ENCODE measurements around the gene ACYP2.
"Not testable (repeated sequence)": the region's sequence is repeated elsewhere in the genome, so short reads cannot be mapped to it uniquely, and the experiment has no call there.

Gene ACYP2

DNA sequence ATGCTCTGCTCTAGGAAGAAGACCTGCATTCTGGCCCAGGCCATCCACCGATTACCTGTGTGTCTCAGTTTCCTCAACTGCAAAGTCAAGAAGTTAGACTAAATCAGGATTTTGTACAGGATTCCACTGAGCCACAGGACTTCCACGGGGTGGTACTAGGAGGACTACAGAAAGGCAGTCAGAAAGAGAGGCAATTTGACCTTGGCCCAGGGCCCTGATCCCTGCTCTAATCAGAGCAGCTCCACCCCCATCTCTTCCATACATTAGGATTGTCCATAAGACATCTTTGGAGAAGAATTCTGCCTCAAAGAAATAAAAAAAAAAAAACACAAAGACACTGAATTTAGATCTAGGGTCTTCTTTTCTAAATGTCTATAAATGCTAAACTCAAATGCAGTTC lies 193.4 kb downstream of the ACYP2 start:
- H3K27me3 Mint-ChIP-seq = no peaks in the 10 kb centered on the region
- no peaks in the 10 kb centered on the region for H3K36me3 Mint-ChIP-seq
- no peaks in the 10 kb centered on the region for H3K9me3 Mint-ChIP-seq
- no peaks in the 10 kb centered on the region for H3K4me1 Mint-ChIP-seq
- no peak overlapping the region for H3K4me3 Mint-ChIP-seq
- H3K27ac Mint-ChIP-seq = no peak overlapping the region
- no peak for DNase-seq
- CTCF ChIA-PET = no interaction called here

DNA sequence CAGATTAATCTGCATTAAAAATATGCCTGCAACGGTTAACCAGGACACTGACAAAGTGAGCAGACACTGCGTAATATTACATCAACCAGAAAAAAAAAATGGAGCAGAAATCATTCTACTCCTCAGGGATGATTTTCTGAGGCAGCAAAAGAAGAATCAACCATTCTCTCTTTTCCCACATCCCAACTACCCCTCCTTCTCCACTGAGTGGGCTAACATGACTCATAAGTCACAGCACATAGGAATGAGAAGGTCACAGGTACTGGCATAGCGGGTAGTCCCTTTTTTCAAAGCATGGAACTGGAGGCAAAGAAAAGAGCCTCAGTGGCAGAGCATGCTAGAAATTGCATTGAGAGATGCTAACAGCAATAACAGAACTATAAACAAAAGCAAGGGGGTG lies 194.9 kb downstream of the ACYP2 start:
- no peaks in the 10 kb centered on the region for H3K36me3 Mint-ChIP-seq
- no peaks in the 10 kb centered on the region for H3K4me1 Mint-ChIP-seq
- no peak overlapping the region for H3K4me3 Mint-ChIP-seq
- H3K27ac Mint-ChIP-seq = no peak overlapping the region
- no peak for DNase-seq
- peaks cover 5% of the 10 kb centered on the region for H3K27me3 Mint-ChIP-seq
- no peaks in the 10 kb centered on the region for H3K9me3 Mint-ChIP-seq
- CTCF ChIA-PET = interaction anchor here (0.5 kb wide), 1 partner anchor 114 kb away, joined by 3 read pairs; no protein-coding TSS in a partner anchor

DNA sequence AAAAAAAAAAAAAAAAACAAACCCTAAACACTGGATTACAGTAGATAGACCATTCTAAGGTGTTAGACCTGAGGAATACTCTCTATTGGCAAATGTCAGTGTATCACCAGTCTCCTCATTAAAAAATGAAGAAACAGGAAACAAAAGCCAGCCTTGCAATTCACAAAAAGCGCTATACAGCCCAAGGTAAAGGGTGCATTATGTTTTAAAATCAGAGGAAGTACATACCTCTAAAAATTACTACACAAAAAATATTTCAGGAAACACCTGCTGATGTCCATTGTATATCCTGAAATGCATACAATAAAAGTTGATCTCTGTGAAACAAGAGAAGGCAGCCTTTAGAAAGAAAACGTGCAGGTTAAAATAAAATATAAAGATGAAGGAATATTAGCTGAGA lies 195.5 kb downstream of the ACYP2 start:
- H3K4me1 Mint-ChIP-seq = no peaks in the 10 kb centered on the region
- no peaks in the 10 kb centered on the region for H3K36me3 Mint-ChIP-seq
- H3K27me3 Mint-ChIP-seq = peaks cover 5% of the 10 kb centered on the region
- no peak overlapping the region for H3K27ac Mint-ChIP-seq
- no peak overlapping the region for H3K4me3 Mint-ChIP-seq
- no peaks in the 10 kb centered on the region for H3K9me3 Mint-ChIP-seq
- CTCF ChIA-PET = no interaction called here
- no peak for DNase-seq

DNA sequence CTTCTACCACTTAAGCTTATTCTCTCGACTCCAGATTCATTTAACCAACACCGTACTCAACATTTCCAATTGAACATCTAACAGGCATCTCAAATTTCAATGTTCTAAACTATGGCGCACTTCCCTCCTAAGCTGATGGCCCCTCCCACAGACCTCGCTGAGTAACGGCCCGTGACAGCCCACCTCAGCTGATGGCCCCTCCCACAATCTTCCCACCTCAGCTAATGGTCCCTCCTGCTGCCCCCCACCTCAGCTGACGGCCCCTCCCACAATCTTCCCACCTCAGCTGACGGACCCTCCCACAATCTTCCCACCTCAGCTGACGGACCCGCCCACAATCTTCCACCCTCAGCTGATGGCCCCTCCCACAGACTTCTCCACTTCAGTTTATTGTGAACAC lies 197.7 kb downstream of the ACYP2 start:
- H3K4me1 Mint-ChIP-seq = no peaks in the 10 kb centered on the region
- no peak overlapping the region for H3K4me3 Mint-ChIP-seq
- H3K27ac Mint-ChIP-seq = no peak overlapping the region
- CTCF ChIA-PET = no interaction called here
- H3K27me3 Mint-ChIP-seq = peaks cover 5% of the 10 kb centered on the region
- no peaks in the 10 kb centered on the region for H3K36me3 Mint-ChIP-seq
- no peak for DNase-seq
- H3K9me3 Mint-ChIP-seq = no peaks in the 10 kb centered on the region

DNA sequence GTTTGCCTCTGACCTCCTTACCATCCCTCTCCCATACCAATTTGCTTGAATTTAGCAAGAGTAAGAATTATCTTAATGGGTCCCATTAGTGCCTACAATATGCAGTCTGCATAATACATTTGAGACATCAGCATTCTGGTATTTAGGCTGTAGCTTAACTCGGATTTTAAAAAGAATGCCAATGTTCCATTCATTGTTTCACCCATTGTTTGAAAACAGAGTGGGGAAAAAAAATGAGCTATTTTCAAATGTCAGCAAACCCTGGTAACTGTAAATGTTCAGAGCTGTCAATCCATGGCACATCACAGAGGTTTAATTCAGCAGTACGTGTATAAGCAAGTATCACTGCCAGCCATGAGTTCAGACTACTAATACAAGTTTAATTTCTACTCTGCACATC lies 202.6 kb downstream of the ACYP2 start:
- H3K4me3 Mint-ChIP-seq = no peak overlapping the region
- peaks cover 12% of the 10 kb centered on the region for H3K27me3 Mint-ChIP-seq
- H3K27ac Mint-ChIP-seq = no peak overlapping the region
- no peak for DNase-seq
- no peaks in the 10 kb centered on the region for H3K9me3 Mint-ChIP-seq
- no peaks in the 10 kb centered on the region for H3K4me1 Mint-ChIP-seq
- no peaks in the 10 kb centered on the region for H3K36me3 Mint-ChIP-seq
- CTCF ChIA-PET = no interaction called here

DNA sequence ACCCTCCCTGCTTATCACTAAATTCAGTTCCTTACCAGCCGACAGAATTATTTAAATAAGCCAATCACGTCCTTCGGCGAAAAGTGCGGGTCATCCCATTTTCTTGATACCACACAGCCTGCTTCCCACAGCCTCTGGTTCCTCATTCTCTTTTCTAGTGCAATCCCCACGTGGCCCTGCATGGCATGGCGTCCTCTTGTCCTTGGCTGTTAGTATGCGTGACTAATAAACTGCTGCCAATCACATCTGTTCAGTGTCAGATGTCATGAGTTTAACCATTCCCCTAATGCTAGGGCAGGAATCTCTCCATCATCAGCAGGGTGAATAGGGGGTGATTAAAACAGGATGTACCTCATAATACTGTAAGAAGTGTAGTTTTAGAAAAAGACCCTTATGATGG lies 203.4 kb downstream of the ACYP2 start:
- Mint-ChIP-seq H3K9me3 (no peaks in the 10 kb centered on the region), H3K36me3 (no peaks in the 10 kb centered on the region), H3K4me3 (no peak overlapping the region), H3K27ac (no peak overlapping the region), H3K27me3 (peaks cover 12% of the 10 kb centered on the region), H3K4me1 (no peaks in the 10 kb centered on the region)
- CTCF ChIA-PET = no interaction called here
- DNase-seq = no peak

DNA sequence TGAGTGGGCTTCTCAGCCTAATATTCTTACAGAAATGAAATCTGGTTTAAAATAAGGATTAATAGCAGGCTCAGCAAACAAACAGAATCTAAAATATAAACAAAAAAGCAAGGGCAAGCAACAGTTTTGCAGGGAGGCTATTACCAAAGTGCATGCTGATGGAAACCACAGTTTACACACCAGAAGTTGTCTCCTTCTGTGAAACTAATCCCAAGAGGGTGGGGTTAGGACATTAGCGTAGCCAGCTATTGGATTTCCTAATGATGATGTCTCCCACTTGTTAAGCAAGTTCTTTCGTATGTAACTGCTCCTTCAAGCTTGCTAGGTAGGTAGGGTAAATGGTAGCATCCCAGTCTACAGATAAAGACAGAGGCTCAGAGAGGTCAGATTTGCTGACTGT lies 205.6 kb downstream of the ACYP2 start:
- H3K4me1 Mint-ChIP-seq = no peaks in the 10 kb centered on the region
- H3K27ac Mint-ChIP-seq = no peak overlapping the region
- H3K4me3 Mint-ChIP-seq = no peak overlapping the region
- H3K9me3 Mint-ChIP-seq = no peaks in the 10 kb centered on the region
- H3K27me3 Mint-ChIP-seq = peaks cover 12% of the 10 kb centered on the region
- DNase-seq = no peak
- CTCF ChIA-PET = no interaction called here
- no peaks in the 10 kb centered on the region for H3K36me3 Mint-ChIP-seq

DNA sequence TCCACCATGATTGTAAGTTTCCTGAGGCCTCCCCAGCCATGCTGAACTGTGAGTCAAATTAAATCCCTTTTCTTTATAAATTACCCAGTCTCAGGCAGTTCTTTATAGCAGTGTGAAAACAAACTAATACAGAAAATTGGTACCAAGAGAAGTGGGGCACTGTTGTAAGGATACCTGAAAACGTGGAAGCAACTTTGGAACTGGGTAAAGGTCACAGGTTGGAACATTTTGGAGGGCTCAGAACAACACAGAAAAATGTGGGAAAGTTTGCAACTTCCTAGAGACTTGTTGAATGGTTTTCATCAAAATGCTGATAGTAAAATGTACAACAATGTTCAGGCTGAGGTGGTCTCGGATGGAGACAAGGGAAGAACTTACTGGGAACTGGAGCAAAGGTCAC lies 209.1 kb downstream of the ACYP2 start:
- H3K9me3 Mint-ChIP-seq, H3K36me3 Mint-ChIP-seq, DNase-seq, CTCF ChIA-PET, H3K4me1 Mint-ChIP-seq, H3K4me3 Mint-ChIP-seq, H3K27ac Mint-ChIP-seq: not testable (repeated sequence)
- peaks cover 15% of the 10 kb centered on the region for H3K27me3 Mint-ChIP-seq

DNA sequence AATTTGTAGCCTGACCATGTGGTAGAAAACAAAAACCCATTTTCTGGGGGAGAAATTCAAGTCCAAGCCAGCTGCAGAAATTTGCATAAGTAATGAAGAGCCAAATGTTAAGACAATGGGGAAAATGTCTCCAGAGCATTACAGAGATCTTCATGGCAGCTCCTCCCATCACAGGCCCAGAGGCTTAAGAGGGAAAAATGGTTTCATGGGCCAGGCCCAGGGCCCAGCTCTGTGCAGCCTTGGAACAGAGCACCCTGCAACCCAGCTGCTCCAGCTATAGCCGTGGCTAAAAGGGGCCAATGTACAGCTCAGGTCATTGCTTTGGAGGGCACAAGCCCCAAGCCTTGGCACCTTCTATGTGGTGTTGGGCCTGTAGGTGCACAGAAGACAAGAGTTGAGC lies 209.7 kb downstream of the ACYP2 start:
- Mint-ChIP-seq H3K36me3 (no peaks in the 10 kb centered on the region), H3K27ac (no peak overlapping the region), H3K27me3 (peaks cover 21% of the 10 kb centered on the region), H3K4me3 (no peak overlapping the region), H3K9me3 (no peaks in the 10 kb centered on the region), H3K4me1 (peaks cover 1% of the 10 kb centered on the region)
- CTCF ChIA-PET = no interaction called here
- no peak for DNase-seq

DNA sequence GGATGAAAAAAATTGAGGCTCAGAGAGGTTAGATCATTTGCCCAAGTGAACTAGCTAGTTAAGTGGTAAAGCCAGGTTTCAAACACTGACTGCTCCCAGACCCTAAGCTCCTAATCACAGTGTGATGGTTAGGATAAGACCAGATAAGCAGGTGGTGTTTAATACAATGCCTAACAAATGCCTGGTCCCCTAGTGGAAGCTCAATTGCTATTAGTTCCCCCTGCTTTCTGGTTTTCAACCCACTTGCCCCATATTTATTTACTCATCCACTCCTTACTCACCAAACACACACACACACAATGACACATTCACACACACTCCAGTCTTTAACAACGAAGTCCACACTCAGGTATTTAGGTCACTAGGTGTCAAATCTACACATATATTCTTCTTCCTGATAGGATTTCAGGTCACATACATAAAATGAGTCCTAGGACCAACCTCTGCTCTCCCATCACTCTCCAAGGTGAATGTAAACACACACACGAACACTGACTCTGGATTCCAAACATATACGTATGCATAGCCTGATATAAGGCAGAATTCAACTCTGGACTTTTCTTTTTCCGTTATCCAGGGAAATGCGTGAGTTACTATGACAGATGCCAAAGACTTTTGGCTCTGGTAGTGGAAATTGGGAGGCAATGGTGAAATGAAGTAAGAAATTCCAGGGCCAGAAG lies 214.2 kb downstream of the ACYP2 start:
- Mint-ChIP-seq H3K36me3 (no peaks in the 10 kb centered on the region), H3K4me1 (peaks cover 14% of the 10 kb centered on the region), H3K4me3 (peak overlapping the region; percentile 77), H3K9me3 (no peaks in the 10 kb centered on the region), H3K27me3 (peaks cover 40% of the 10 kb centered on the region), H3K27ac (no peak overlapping the region)
- CTCF ChIA-PET = no interaction called here
- DNase-seq = no peak

DNA sequence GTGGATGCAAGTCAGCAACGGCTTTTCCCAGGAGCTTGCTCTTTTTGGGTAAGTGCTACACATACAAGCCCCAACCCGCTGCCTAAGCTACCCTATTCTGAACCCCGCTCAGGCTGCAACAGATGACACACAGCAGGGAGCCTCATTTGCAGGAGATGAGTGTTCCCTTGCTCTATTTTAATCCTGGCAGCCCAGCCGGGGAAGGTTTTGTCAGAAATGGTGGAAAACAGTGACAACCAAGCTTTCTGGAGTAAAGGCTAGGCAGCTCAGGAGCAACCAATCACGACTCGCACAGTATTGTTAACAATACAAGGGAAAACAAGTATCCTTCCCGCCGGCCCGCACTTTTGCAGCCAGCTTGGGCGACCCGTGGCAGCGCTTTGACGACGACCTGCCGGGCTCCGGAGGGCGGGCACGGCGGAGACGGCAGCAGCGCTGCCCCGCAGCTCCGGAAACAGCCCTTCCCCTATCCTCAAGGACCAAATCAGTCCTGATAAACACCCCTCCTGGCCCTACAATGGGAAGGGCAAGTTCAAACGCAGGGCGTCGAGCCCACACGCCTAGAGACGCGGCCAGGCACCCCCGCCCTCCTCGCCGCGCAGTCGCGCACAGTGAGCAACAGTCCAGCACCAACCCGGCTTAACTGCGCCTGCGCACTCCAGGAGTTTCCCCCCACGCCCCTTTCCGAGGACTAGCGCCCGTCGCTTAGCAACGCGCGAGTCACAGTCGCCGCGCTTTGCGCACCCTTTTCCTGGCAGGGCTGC lies 214.9 kb downstream of the ACYP2 start:
- Mint-ChIP-seq H3K9me3 (no peaks in the 10 kb centered on the region), H3K27ac (no peak overlapping the region), H3K36me3 (no peaks in the 10 kb centered on the region), H3K4me1 (peaks cover 14% of the 10 kb centered on the region), H3K4me3 (peak overlapping the region; percentile 77), H3K27me3 (peaks cover 39% of the 10 kb centered on the region)
- DNase-seq = peak; percentile 93
- CTCF ChIA-PET = no interaction called here

DNA sequence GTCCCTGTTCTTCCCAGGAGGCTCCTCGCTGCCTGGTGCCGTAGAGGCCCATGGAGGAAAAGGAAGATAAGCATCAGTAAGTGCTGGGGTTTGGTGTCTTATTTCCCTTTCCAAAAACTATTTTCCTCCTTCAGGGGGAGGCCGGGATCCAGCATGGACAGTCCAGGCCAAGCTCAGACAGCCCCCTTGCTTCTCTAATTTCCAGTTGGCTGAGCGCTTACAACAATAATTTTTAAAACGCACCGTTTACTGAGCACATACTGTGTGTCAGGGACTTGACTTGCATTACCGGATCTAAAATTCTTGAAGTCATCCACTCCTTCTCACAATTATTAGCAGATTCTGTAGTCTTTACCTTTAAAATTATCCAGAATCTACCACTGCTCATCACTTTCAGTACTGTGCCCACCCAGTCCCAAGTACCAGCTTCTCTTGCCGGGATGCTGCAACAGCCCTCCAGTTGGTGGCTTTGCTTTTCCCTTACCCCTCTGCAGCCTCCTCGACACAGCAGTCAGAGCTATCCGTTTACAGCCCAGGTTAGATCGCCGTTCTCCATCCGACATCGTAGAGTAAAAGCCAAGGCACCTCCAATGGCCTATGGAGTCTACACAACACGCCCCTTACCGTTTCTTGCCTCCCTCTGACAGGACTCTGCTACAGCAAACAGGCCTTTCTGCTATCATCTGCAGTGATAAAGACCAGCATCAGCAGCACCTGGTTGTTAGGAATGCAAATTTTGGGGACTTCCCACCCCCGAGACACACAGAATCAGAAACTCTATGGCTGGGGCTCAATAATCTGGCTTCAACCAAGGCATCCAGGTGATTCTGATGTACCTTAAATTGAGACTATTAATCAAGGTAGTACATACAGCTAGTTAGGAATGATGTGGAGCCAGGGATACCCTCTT lies 215.8 kb downstream of the ACYP2 start:
- DNase-seq = no peak
- Mint-ChIP-seq H3K9me3 (no peaks in the 10 kb centered on the region), H3K4me3 (peak overlapping the region; percentile 77), H3K4me1 (peaks cover 14% of the 10 kb centered on the region), H3K27me3 (peaks cover 35% of the 10 kb centered on the region), H3K36me3 (no peaks in the 10 kb centered on the region), H3K27ac (no peak overlapping the region)
- CTCF ChIA-PET = no interaction called here

DNA sequence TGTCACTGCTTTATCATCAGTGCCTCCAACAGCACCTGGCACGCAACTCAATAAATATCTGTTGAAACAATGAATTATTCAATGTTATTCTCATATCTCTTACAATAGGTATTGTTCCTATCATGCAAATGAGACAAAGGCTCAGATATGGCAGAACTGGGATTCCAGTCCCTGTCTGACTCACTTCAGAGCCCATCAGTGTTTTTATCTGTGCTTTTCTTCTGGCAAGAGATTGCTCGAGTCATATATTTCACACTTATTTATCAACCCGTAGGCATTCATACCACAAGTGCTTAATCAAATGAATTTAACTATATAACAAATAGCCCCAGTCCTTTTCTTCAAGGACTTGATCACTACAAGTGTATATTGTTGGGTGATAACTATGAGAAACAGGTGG lies 217.0 kb downstream of the ACYP2 start:
- Mint-ChIP-seq H3K4me1 (peaks cover 14% of the 10 kb centered on the region), H3K27ac (no peak overlapping the region), H3K36me3 (no peaks in the 10 kb centered on the region), H3K9me3 (no peaks in the 10 kb centered on the region), H3K27me3 (peaks cover 35% of the 10 kb centered on the region), H3K4me3 (no peak overlapping the region)
- no peak for DNase-seq
- CTCF ChIA-PET = no interaction called here

DNA sequence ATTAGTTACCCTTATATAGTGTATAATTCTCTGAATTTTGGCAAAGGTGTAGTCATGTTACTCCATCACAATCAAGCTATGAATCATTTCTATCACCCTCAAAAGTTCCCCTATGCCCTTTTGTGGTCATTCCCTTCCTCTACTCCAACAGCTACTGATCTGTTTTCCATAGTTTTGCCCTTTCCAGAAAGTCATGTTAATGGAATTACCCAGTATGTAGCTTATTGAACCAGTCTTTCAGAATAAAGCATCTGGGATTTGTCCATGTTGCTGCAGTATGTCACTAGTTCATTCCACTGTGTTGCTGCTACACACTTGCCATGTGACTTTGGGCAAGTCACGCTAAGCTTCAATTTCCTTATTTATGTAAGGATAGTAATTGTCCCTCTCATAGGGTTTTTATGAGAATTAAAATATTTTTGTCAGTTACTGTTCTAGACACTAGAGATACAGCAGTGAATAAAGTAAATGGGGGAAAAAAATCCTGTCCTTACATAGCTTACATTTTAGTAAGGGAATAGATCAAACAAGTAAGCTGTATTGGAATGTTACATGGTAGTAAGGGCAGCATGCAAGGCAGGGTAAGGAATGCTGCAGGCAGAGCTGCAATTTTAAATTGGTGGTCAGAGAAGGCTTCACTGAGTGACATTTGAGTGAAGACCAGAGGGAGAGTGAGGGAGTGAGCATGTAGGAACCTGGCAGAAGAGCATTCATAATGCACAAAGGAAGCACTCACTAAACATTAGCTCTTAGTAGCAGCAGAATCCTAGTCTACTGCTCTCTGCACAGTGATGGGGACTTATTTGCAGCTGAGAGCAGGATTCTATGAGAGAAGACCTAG lies 220.9 kb downstream of the ACYP2 start:
- CTCF ChIA-PET = interaction anchor here (0.6 to 1.3 kb wide), 2 partner anchors 22 to 261 kb away, joined by 3 read pairs; no protein-coding TSS in a partner anchor
- Mint-ChIP-seq H3K36me3 (no peaks in the 10 kb centered on the region), H3K4me1 (peaks cover under 1% of the 10 kb centered on the region), H3K4me3 (no peak overlapping the region), H3K27ac (no peak overlapping the region), H3K9me3 (no peaks in the 10 kb centered on the region), H3K27me3 (peaks cover 11% of the 10 kb centered on the region)
- DNase-seq = no peak

Data from activated naive CD4-positive, alpha-beta T cell treated with anti-CD3 and anti-CD28 coated beads, Interleukin-2, amount 10 ng/mL, durations not matched to agents 7 days and 5 days (primary cell).